Left ventricle myocardium superior (tissue), 1 donor: Measurements from ENCODE around the gene ZSWIM5. TPM values are rescaled to one million over a fixed set of nuclear protein-coding genes. Genes with fewer than 3 reads are reported as not detected.
A peak's percentile ranks its signal among the peaks of the same experiment; 100 is the strongest.
"Not testable (repeated sequence)": the region's sequence is repeated elsewhere in the genome, so short reads cannot be mapped to it uniquely, and the experiment has no call there.

Experiments used
- ATAC-seq: fragments of 200-7000 bp; cut with Tn5 transposase; one replicate; pipeline ENCODE4 v1.9.1; 2020; ENCODE audit warnings: mild to moderate bottlenecking, moderate library complexity
- DNase-seq: peaks from one replicate; pipeline ENCODE4 v3.0.0-alpha.2; 2020
- intact Hi-C: fragments of 100-400 bp; cut with micrococcal nuclease; formaldehyde crosslinking; loops from one replicate; pipeline ENCODE4 v1.11.0; 2022
- total RNA-seq: library from RNA; stranded (reverse); fragmentation: NEBNext Ultra II Directional; extraction: Animal tissue kit (Norgen Biotek cat#: 25700); gene quantifications from one replicate; pipeline ENCODE4 v1.2.1, GENCODE V29; 2021
- donor health status: DM: no; HTN: yes; CAD: no; lungs with severe emphysema.

The ZSWIM5 gene
- total RNA-seq, 1 donor from 2014 or later, result 0.84 TPM

- no peak for DNase-seq
- intact Hi-C loops, result no loop called here
- no peak for ATAC-seq
These were observed 210.8 kb downstream of the ZSWIM5 start for GRCh38 chr1:44995467-44996238.

- ATAC-seq (peak; percentile 57), DNase-seq (no peak)
- intact Hi-C loops, result no loop called here
These were observed 212.0 kb downstream of the ZSWIM5 start for GRCh38 chr1:44994309-44994898.

GRCh38 chr1:44988531-44989156, 217.8 kb downstream of the ZSWIM5 start:
- no peak for DNase-seq
- intact Hi-C loops, result no loop called here
- ATAC-seq, result no peak

- intact Hi-C loops, result no loop called here
- peak; percentile 69 for ATAC-seq
- DNase-seq, result no peak
These were observed 220.6 kb downstream of the ZSWIM5 start for GRCh38 chr1:44985747-44986359.

- intact Hi-C loops, DNase-seq, ATAC-seq: not testable (repeated sequence)
These were observed 229.0 kb downstream of the ZSWIM5 start for GRCh38 chr1:44977372-44977771.

- intact Hi-C loops, result no loop called here
These were observed 230.2 kb downstream of the ZSWIM5 start for GRCh38 chr1:44976252-44976651.

GRCh38 chr1:44973645-44974044, 232.8 kb downstream of the ZSWIM5 start:
- DNase-seq, result no peak
- ATAC-seq, result no peak
- intact Hi-C loops, result no loop called here

More at GRCh38 chr1:44976252-44976651, 230.2 kb downstream of the ZSWIM5 start:
- no peak for ATAC-seq
- no peak for DNase-seq

- intact Hi-C loops, result no loop called here
- DNase-seq (no peak), ATAC-seq (no peak)
These were observed 236.1 kb downstream of the ZSWIM5 start for GRCh38 chr1:44970317-44970716.

Other genes with a start within 250 kb of the ZSWIM5 start
- 41.5 TPM for gene EIF2B3, start 220.0 kb downstream of the ZSWIM5 start, total RNA-seq
- 23.7 TPM for gene HECTD3, start 195.3 kb downstream of the ZSWIM5 start, total RNA-seq
- gene UROD, start 194.4 kb downstream of the ZSWIM5 start, total RNA-seq, result 84.8 TPM
- gene HPDL, start 120.3 kb upstream of the ZSWIM5 start, total RNA-seq, result not detected
- gene TOE1, start 133.6 kb upstream of the ZSWIM5 start, total RNA-seq, result 3.5 TPM
- gene MUTYH, start 133.8 kb upstream of the ZSWIM5 start, total RNA-seq, result 7.7 TPM